BLaER1 (cell line): ENCODE results near the gene TRPC6.
"Not testable (repeated sequence)": the region's sequence is repeated elsewhere in the genome, so short reads cannot be mapped to it uniquely, and the experiment has no call there.

Source experiments
- H3K27ac ChIP-seq: shearing (Covaris generic); formaldehyde crosslinking; 2 replicates; pipeline ENCODE4 v1.8.1; 2022
- H3K27me3 ChIP-seq: shearing (Covaris generic); formaldehyde crosslinking; 2 replicates; pipeline ENCODE4 v1.8.1; 2022
- H3K36me3 ChIP-seq: shearing (Covaris generic); formaldehyde crosslinking; 2 replicates; pipeline ENCODE4 v1.8.1; 2022
- H3K4me1 ChIP-seq: shearing (Covaris generic); formaldehyde crosslinking; 2 replicates; pipeline ENCODE4 v1.8.1; 2022
- H3K4me2 ChIP-seq: shearing (Covaris generic); formaldehyde crosslinking; 2 replicates; pipeline ENCODE4 v1.8.1; 2022
- H3K4me3 ChIP-seq: shearing (Covaris generic); formaldehyde crosslinking; 2 replicates; pipeline ENCODE4 v1.8.1; 2022
- H3K9ac ChIP-seq: shearing (Covaris generic); formaldehyde crosslinking; 2 replicates; pipeline ENCODE4 v1.8.1; 2022
- H3K9me3 ChIP-seq: shearing (Covaris generic); formaldehyde crosslinking; 2 replicates; pipeline ENCODE4 v1.8.1; 2022
- H4K20me1 ChIP-seq: shearing (Covaris generic); formaldehyde crosslinking; 2 replicates; pipeline ENCODE4 v1.8.1; 2022
- Cebpa-rat ChIP-seq: shearing (Covaris generic); IDR thresholded peaks from 2 replicates; pipeline ENCODE4 v1.8.1; 2022

TRPC6 gene

GRCh38 chr11:101442171-101442570 is 141.6 kb downstream of the TRPC6 start:
- H3K36me3 ChIP-seq: no peaks in the 10 kb centered on the region
- H3K9ac ChIP-seq: no peak overlapping the region
- TF ChIP-seq Cebpa-rat: no peak
- no peak overlapping the region for H3K4me2 ChIP-seq
- no peaks in the 10 kb centered on the region for H3K27me3 ChIP-seq
- no peaks in the 10 kb centered on the region for H3K4me1 ChIP-seq
- no peak overlapping the region for H3K27ac ChIP-seq
- no peaks in the 10 kb centered on the region for H3K9me3 ChIP-seq
- H3K4me3 ChIP-seq: no peak overlapping the region
- no peaks in the 10 kb centered on the region for H4K20me1 ChIP-seq

- no peaks in the 10 kb centered on the region for H3K9me3 ChIP-seq
- H4K20me1 ChIP-seq: no peaks in the 10 kb centered on the region
- no peaks in the 10 kb centered on the region for H3K27me3 ChIP-seq
- H3K4me2 ChIP-seq: no peak overlapping the region
- H3K9ac ChIP-seq: no peak overlapping the region
- no peaks in the 10 kb centered on the region for H3K36me3 ChIP-seq
- H3K4me1 ChIP-seq: no peaks in the 10 kb centered on the region
- H3K4me3 ChIP-seq: no peak overlapping the region
- H3K27ac ChIP-seq: no peak overlapping the region
- TF ChIP-seq Cebpa-rat: no peak
Measured at GRCh38 chr11:101441747-101442146, 142.1 kb downstream of the TRPC6 start.

- Histone ChIP-seq H3K9me3 (no peaks in the 10 kb centered on the region), H4K20me1 (no peaks in the 10 kb centered on the region), H3K27me3 (no peaks in the 10 kb centered on the region), H3K4me2 (no peak overlapping the region), H3K36me3 (no peaks in the 10 kb centered on the region), H3K4me1 (no peaks in the 10 kb centered on the region), H3K4me3 (no peak overlapping the region), H3K9ac (no peak overlapping the region), H3K27ac (no peak overlapping the region)
- no peak for TF ChIP-seq Cebpa-rat
Measured at GRCh38 chr11:101439488-101439887, 144.3 kb downstream of the TRPC6 start.

- not testable (repeated sequence) for H3K36me3 ChIP-seq, H3K4me3 ChIP-seq, H3K4me1 ChIP-seq, H3K9ac ChIP-seq, H3K27ac ChIP-seq, H3K9me3 ChIP-seq, H3K4me2 ChIP-seq, H4K20me1 ChIP-seq, H3K27me3 ChIP-seq
Measured at GRCh38 chr11:101438708-101439107, 145.1 kb downstream of the TRPC6 start.

GRCh38 chr11:101438126-101438525 is 145.7 kb downstream of the TRPC6 start:
- Histone ChIP-seq H3K27ac (no peak overlapping the region), H3K4me3 (no peak overlapping the region), H3K4me1 (no peaks in the 10 kb centered on the region), H4K20me1 (no peaks in the 10 kb centered on the region), H3K4me2 (no peak overlapping the region), H3K27me3 (no peaks in the 10 kb centered on the region), H3K9ac (no peak overlapping the region), H3K36me3 (no peaks in the 10 kb centered on the region), H3K9me3 (no peaks in the 10 kb centered on the region)
- TF ChIP-seq Cebpa-rat: no peak

- no peak for TF ChIP-seq Cebpa-rat
- Histone ChIP-seq H3K27ac (no peak overlapping the region), H3K4me1 (no peaks in the 10 kb centered on the region), H3K4me3 (no peak overlapping the region), H3K9me3 (no peaks in the 10 kb centered on the region), H3K9ac (no peak overlapping the region), H4K20me1 (no peaks in the 10 kb centered on the region), H3K4me2 (no peak overlapping the region), H3K36me3 (no peaks in the 10 kb centered on the region), H3K27me3 (no peaks in the 10 kb centered on the region)
Measured at GRCh38 chr11:101436511-101437142, 147.2 kb downstream of the TRPC6 start.

- H3K36me3 ChIP-seq: no peaks in the 10 kb centered on the region
- no peak overlapping the region for H3K4me2 ChIP-seq
- H3K9me3 ChIP-seq: no peaks in the 10 kb centered on the region
- TF ChIP-seq Cebpa-rat: no peak
- no peaks in the 10 kb centered on the region for H3K4me1 ChIP-seq
- H3K9ac ChIP-seq: no peak overlapping the region
- H3K27ac ChIP-seq: no peak overlapping the region
- no peak overlapping the region for H3K4me3 ChIP-seq
- H3K27me3 ChIP-seq: no peaks in the 10 kb centered on the region
- H4K20me1 ChIP-seq: no peaks in the 10 kb centered on the region
Measured at GRCh38 chr11:101435408-101435973, 148.3 kb downstream of the TRPC6 start.

- Histone ChIP-seq H4K20me1 (no peaks in the 10 kb centered on the region), H3K36me3 (no peaks in the 10 kb centered on the region), H3K4me2 (no peak overlapping the region), H3K4me1 (no peaks in the 10 kb centered on the region), H3K4me3 (no peak overlapping the region), H3K27me3 (no peaks in the 10 kb centered on the region), H3K27ac (no peak overlapping the region), H3K9ac (no peak overlapping the region), H3K9me3 (peaks cover 3% of the 10 kb centered on the region; the same call in 1 of the 2 replicates)
- TF ChIP-seq Cebpa-rat: no peak
Measured at GRCh38 chr11:101434026-101434643, 149.7 kb downstream of the TRPC6 start.

- no peak for TF ChIP-seq Cebpa-rat
- H3K9me3 ChIP-seq: peaks cover 10% of the 10 kb centered on the region
Measured at GRCh38 chr11:101433151-101433550, 150.7 kb downstream of the TRPC6 start.

GRCh38 chr11:101429703-101430540 is 153.9 kb downstream of the TRPC6 start:
- Histone ChIP-seq H3K36me3 (no peaks in the 10 kb centered on the region), H3K9me3 (peaks cover 12% of the 10 kb centered on the region), H3K9ac (no peak overlapping the region), H3K4me2 (no peak overlapping the region), H3K27me3 (no peaks in the 10 kb centered on the region), H3K4me3 (no peak overlapping the region), H4K20me1 (no peaks in the 10 kb centered on the region), H3K4me1 (no peaks in the 10 kb centered on the region), H3K27ac (no peak overlapping the region)
- TF ChIP-seq Cebpa-rat: no peak

More at GRCh38 chr11:101433151-101433550, 150.7 kb downstream of the TRPC6 start:
- Histone ChIP-seq H3K27ac (no peak overlapping the region), H4K20me1 (no peaks in the 10 kb centered on the region), H3K27me3 (no peaks in the 10 kb centered on the region), H3K4me2 (no peak overlapping the region), H3K4me1 (no peaks in the 10 kb centered on the region), H3K9ac (no peak overlapping the region), H3K4me3 (no peak overlapping the region), H3K36me3 (no peaks in the 10 kb centered on the region)
